Activated CD4-positive, CD25-positive, alpha-beta regulatory T cell treated with anti-CD3 and anti-CD28 coated beads, Interleukin-2, amount 50 U/mL, for 72 hours (primary cell): ENCODE data around the gene OR51B4.

Experiments used
- DNase-seq: peaks from one replicate; pipeline ENCODE4 v3.0.0; 2021

OR51B4 gene

DNA sequence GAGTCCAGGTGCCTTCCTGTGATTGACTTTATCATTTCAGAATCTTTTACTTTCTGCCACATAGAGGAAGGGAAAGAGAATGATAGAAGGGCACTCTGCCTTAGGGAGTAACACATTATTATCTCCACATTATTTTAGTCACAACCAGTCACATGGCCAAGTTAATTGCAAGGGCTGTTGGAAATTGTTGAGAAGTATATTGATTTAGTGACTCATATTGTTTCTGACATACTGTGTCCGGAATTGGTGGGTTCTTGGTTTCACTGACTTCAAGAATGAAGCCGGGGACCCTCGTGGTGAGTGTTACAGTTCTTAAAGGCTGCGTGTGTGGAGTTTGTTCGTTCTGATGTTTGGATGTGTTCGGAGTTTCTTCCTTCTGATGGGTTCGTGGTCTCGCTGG, 8.7 kb downstream of the OR51B4 start:
- no peak for DNase-seq

DNA sequence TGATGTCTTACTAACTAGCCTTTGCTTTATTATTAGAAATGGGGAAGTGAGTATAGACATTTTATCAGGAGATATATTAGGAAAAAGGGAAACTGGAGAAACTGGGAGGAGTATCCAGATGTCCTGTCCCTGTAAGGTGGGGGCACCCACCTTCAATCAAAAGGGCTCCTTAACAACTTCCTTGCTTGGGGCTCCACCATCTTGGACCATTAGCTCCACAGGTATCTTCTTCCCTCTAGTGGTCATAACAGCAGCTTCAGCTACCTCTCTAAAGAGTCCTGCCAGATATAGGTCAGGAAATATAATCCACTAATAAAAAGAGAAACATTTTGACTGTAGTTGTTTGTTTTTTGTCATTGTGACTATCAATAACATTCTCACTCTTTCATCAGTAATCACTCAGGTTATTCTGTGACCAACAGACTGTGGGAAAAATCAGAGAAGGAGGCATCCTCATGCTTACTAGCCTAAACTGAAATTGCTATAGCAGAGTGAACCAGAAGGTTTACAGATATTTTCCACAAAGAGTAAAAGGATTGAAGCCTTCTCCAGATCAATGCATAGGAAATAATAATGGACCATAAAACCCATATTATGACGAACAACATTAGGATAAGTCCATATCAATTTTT, 10.4 kb downstream of the OR51B4 start:
- DNase-seq, result no peak

DNA sequence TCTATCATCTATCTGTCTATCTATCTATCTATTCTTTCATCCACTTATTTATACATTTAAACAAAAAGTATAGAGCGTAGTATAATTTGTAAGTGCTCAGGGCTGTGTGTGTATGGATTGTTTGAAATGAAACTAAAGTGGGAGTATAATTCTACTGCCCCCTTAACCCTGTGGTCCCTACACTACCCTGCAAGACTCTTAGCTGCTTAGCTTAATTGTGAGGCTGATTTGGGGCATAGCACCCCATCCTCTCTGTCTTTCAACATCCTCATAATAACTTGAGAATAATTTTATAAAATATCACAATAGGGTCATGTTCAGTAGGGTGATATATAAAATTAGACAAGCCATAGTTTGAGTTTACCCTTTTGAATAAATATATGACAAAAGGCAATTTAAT, 11.6 kb downstream of the OR51B4 start:
- DNase-seq, result no peak

DNA sequence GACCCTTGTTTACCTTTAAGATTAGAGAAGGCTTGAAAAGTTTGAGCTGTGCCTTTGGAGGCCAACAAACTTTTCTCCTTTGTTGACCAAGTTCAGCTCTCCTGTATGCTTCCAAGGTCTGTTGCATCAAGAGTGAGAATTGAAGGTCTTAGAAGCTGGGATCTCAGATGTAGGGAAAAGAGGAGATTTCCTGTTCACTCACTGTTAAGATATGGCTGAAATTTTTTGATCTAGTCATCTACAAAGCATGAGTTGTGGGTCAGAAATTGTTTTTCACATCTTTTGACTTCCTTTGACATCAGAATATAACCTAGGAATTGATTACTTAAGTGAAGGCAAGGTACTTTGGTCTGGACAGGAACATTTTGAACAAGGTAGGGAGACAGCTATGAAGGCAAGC, 12.1 kb downstream of the OR51B4 start:
- DNase-seq, result no peak

DNA sequence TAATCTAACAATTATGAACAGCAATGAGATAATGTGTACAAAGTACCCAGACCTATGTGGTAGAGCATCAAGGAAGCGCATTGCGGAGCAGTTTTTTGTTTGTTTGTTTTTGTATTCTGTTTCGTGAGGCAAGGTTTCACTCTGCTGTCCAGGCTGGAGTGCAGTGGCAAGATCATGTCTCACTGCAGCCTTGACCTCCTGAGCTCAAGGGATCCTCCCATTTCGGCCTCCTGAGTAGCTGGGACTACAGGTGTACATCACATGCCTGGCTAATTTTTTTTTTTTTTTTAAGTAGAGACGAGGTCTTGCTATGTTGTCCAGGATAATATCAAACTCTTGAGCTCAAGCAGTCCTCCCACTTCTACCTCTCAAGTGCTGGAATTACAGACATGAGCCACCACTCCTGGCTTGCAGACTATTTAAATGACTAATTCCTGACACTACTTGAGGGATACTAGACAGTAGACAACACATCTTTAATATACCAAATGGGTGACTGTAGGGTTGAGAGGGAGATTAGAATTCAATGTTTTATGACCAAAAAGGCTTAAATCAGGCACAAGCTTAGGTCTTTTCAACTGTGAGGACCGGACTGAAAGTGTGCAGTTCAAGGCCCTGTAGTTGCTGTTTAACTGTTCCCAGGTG, 12.7 kb downstream of the OR51B4 start:
- DNase-seq, result no peak

DNA sequence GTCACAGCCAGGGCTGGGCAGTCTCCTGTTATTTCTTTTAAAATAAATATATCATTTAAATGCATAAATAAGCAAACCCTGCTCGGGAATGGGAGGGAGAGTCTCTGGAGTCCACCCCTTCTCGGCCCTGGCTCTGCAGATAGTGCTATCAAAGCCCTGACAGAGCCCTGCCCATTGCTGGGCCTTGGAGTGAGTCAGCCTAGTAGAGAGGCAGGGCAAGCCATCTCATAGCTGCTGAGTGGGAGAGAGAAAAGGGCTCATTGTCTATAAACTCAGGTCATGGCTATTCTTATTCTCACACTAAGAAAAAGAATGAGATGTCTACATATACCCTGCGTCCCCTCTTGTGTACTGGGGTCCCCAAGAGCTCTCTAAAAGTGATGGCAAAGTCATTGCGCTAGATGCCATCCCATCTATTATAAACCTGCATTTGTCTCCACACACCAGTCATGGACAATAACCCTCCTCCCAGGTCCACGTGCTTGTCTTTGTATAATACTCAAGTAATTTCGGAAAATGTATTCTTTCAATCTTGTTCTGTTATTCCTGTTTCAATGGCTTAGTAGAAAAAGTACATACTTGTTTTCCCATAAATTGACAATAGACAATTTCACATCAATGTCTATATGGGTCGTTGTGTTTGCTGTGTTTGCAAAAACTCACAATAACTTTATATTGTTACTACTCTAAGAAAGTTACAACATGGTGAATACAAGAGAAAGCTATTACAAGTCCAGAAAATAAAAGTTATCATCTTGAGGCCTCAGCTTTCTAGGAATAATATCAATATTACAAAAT, 13.4 kb downstream of the OR51B4 start:
- DNase-seq, result no peak

DNA sequence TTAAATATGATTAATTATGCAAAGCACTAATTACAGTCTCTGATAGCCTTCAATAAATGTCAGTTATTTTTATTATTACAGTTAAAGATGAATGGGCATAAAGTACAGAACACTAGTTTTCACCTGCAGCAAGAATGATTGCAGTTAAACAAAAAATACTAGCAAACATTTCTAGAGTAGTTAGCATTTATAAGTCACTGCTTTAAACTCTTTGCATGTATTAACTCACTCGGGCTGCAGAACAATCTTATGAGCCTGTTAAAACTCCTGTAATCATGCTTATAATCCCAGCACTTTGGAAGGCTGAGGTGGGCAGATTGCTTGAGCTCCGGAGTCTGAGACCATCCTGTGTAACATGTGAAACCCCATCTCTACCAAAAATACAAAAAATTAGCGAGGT, 14.8 kb downstream of the OR51B4 start:
- DNase-seq, result no peak

DNA sequence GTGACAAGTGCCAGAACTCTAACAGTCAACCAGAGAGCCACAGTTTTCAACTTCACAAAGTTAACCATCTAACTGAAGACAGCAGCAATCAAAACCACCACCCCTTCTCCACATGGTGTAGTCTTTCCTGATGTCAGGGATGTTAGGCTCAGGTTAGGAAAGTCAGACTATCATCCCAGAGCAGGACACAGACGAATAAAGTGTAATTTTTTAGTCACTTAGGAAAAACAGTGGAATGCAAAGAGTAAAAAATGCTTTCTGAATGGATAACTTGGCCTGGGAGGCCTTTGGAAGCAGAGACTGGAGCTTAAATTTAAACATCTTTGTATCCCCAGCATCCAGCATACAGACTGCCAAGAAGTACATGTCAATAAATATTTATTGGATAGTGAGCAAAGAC, 15.4 kb downstream of the OR51B4 start:
- no peak for DNase-seq

DNA sequence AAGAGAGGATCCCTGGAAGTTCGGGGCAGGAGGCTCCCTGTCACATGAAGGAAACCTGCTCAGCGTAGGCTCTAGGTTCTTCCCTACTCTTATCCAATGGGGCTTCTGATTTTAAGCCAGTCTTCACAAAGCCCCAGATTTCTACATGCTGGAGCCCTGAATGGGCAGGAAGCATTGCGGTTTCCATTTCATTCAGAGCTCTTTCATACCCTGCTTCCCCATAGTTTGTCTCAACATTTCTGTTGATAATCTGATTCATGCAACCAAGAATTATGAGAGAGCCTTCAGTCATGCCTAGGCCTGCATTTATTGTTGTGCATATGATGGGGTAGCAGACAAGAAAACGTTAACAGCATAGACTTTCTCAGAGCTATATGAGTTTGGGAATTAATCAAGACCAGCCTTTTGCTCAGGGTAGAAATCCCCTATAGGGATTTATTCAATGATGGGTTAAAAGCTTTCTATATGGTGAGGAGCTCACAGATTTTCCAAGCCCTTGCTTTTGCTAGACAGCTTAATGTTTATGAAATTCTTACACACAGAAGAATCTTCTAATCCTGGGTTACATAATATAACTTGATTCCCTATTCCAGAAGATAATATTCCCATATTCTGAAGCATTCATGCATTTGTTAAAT, 15.9 kb downstream of the OR51B4 start:
- DNase-seq, result no peak

DNA sequence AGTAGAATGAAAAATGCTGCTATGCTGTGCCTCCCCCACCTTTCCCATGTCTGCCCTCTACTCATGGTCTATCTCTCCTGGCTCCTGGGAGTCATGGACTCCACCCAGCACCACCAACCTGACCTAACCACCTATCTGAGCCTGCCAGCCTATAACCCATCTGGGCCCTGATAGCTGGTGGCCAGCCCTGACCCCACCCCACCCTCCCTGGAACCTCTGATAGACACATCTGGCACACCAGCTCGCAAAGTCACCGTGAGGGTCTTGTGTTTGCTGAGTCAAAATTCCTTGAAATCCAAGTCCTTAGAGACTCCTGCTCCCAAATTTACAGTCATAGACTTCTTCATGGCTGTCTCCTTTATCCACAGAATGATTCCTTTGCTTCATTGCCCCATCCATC, 17.1 kb downstream of the OR51B4 start:
- DNase-seq, result no peak

DNA sequence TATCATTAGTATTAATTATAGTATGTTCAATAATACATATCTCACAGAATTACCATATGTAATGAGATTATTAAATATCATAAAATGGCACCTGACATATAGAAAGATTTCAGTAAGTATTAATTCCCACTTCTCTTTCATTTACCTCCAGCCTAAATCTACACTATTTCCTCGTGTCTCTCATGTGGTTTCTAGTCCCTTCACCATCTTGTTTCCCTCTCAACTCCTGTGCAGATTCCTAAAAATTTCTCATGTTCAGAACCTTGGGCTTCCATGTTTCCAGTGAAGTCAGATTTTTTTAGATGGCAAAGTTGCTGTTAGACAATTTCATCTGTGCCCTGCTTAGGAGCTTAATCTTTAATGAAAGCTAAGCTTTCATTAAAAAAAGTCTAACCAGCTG, 17.9 kb downstream of the OR51B4 start:
- DNase-seq, result no peak

DNA sequence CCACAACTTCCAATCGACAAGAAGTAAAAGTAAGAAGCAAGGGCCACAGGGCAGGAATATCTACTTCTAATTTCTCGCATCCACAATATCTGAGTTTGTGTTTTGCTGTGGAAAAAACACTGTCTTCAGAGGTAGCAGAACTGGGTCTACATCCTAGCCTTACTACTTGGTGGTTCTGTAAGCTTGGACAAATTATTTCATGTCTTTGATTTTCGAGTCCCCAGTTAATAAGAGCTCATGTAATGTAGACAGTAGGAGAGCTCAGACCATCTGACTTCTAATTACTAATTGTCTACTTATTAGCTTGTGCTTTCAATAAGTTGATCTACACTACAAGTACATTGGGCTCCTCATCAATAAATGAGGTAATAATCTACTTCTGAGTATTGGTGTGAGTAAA, 18.7 kb downstream of the OR51B4 start:
- no peak for DNase-seq

DNA sequence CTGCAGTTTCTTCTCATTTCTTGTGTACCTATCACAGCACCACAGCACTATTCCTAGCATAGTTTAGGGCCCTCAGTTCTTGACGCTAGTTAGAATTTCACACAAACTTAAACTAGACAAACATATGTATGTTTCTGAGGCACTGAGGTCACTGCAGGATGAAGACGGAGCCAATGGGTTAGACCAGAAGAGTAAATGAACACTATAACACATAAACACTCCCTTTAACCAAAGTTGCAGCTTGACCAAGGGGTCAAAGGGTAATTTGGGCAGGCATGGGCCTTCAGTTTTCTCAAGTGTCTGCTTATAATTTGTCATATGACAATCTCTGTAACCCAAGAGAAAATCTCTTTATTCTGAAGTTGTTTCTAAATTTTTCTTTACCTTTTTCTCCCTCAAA, 19.1 kb downstream of the OR51B4 start:
- DNase-seq, result no peak

DNA sequence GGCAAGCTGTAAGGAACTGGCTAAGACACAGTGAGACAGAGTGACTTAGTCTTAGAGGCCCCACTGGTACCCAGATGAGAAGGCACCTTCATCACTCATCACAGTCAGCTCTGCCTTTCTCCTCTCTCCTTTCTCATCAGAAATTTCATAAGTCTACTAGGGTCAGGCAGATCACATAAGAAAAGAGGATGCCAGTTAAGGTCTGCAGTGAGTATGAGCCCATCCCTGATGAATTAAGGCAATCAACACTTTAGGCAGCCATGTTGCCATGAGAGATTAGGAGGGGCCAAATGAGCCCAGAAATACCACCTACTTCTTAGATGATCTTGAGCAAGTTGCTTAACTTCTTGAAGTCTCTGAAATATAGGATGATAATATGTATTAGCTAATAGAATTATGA, 20.1 kb downstream of the OR51B4 start:
- DNase-seq, result no peak

DNA sequence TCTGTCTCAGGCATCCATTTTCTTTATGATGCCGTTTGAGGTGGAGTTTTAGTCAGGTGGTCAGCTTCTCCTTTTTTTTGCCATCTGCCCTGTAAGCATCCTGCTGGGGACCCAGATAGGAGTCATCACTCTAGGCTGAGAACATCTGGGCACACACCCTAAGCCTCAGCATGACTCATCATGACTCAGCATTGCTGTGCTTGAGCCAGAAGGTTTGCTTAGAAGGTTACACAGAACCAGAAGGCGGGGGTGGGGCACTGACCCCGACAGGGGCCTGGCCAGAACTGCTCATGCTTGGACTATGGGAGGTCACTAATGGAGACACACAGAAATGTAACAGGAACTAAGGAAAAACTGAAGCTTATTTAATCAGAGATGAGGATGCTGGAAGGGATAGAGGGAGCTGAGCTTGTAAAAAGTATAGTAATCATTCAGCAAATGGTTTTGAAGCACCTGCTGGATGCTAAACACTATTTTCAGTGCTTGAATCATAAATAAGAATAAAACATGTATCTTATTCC, 21.1 kb downstream of the OR51B4 start:
- no peak for DNase-seq

DNA sequence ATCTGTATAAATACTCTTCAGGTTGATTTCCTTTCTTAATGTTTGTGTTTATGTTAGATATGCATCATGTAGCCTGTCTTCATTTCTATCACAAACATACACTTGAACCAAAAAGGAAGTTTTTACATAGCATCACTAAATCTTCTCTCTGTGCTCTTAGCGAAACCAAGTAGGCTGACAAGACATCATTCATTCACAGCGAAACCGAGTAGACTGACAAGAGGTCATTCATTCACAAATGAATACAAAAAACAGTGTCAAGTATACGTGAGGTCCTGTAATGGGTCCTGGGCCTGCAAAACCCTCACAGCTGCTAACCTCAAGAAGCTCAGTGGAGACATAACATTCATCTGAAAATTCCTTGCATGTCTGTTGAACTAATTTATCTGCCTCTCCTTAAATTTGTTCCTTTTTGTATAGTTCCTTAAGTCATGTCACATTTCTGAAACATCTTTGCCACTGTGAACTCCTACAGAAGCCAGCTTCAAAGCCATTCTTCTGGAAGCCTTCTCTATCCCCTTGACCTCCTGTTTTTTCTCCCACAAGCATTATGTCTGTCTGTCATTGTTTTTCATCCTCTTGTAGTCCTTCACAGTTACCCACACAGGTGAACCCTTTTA, 22.2 kb downstream of the OR51B4 start:
- no peak for DNase-seq

DNA sequence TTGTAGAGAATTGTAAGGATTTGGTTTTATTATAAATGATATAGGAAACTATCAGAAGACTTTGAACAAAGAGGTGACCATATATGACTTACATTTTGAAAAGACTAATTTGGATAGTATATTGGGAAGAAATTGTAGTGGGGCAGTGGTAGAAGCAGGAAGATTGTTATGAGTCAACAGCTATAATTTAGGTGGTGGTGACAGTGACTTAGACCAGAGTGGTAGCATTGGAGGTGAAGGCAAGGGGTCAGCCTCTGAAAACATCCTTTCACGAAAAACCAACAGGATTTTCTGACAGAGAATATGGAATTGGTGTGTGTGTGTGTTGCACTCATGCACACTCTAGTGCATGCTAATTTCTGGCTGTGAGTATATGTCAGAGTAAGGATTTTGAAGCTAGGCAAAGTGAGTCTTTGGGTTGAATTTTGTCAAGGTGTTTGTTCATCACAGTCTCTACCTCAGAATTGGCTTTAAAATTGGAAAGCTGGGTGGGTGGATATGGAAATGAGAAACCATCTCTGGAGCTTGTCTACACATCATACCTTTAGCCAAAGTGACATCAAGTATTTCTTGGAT, 23.9 kb downstream of the OR51B4 start:
- DNase-seq, result no peak

DNA sequence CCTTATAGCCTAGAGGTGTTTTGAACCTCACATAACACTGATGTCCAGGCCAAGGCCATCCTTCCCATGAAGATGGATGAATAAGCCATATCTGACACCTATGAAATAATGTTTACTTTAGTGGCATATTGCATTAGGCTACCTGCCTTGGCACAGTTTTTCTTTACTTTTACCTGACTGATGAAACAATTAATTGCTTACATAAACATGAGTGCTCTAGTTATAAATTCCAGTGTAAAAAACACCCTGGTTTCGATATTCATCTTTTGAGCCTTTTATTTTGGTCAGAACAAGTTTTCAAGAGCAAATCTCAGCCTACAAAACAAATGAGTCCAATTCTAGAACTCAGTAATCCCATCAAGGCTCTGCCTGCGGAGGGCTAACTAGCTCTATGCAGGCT, 25.0 kb downstream of the OR51B4 start:
- DNase-seq, result no peak

DNA sequence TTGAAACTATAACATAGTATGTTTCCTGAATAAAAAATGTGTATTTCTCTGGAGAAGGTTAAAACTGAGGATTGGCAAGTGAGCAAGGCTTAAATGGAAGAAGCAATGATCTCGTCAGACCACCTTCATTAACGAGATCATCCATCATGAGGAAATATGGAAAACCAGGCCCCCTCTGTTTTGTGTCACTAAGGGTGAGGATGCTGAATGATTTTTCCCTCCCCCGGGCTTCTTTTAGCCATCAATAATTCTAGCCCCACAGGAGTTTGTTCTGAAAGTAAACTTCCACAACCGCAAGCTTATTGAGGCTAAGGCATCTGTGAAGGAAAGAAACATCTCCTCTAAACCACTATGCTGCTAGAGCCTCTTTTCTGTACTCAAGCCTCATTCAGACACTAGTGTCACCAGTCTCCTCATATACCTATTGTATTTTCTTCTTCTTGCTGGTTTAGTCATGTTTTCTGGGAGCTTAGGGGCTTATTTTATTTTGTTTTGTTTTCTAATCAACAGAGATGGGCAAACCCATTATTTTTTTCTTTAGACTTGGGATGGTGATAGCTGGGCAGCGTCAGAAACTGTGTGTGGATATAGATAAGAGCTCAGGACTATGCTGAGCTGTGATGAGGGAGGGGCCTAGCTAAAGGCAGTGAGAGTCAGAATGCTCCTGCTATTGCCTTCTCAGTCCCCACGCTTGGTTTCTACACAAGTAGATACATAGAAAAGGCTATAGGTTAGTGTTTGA, 26.2 kb downstream of the OR51B4 start:
- DNase-seq, result no peak

DNA sequence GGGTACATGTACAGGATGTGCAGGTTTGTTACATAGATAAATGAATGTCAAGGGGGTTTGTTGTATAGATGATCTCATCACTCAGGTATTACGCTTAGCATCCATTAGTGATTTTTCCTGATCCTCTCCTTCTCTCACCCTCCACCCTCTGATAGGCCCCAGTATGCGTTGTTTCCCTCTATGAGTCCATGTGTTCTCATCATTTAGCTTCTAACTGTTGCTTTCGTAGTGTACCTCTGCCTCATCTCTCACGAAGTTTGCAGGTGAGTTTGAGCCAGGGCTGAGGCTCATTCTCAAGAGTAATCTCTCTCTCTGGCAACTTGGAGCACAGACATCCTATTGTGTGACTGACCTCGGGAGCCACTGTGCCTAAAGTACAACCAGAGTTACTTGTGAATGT, 27.4 kb downstream of the OR51B4 start:
- DNase-seq, result no peak

DNA sequence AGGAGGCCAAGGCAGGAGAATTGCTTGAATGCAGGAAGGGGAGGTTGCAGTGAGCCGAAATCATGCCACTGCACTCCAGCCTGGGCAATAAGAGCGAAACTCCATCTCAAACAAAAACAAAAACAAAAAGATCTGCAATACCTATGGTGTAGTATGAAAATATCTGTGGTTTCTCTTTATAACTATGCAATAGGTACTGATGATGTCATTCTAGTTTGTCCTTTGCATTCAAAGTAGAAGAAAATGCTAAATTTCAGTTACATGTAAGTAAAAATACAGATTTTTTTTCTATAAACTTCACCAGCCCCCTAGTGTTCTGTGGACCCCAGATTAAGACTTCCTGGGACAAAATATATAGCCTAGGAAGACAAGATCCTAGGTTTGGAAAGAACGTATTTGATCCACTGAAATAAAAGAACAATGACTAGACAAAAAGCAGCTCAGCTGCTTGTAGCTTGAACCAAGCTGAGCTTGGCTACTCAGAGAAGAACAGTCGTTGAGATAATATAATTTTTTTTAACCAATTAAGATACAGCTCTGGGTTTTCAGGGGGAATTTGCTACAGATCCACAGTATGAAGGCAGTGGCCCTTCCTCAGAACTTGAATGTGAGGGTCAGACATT, 29.2 kb downstream of the OR51B4 start:
- DNase-seq, result no peak

DNA sequence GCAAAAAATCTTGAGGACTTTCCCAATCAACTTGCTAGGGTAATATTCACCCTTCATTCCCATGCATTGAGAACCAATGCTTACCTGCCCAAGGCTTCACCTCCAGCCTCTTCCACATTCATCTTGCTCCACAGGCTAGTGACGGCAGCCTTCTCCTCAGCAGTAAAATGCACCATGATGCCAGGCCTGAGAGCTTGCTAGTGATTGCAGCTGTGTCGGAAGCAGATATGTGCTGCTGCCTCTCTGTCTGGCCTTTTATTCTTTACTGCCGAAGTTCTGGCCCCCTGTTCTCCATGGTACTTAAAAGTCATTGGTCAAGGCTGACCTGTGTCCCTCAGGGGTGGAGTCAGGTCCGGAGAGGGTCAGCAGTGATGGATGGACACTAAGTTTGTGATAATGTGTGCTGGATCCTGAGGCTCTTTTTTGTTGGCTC, 32.0 kb downstream of the OR51B4 start, which contains the start of gene HBE1:
HBE1 (minus strand) TSS at position 231 of the 433 bp plus-strand sequence; CDS start at position 176, 55 bp downstream.
- no peak for DNase-seq
